A549 (cell line): Measurements from ENCODE around the gene UBQLN3. TPM values are rescaled to one million over a fixed set of nuclear protein-coding genes. Genes with fewer than 3 reads are reported as not detected.

Experiments
- ATAC-seq, 2 experiments: fragments of 200-7000 bp in 1 of 2; fragments of >200 bp in 1 of 2; cut with Nextera tagmentation in 1 of 2; cut with Tn5 transposase in 1 of 2; 3 replicates each; pipeline versions ENCODE4 v1.8.0 to v1.9.1; 2018 to 2020; ENCODE audit warnings: mild to moderate bottlenecking in 1 of 2, moderate library complexity in 1 of 2
- CTCF ChIA-PET: fragments of 300-600 bp; sonication (Branson Sonifier 250); formaldehyde crosslinking; extraction: SDS; loops from one replicate; lab custom pipeline; 2021; ENCODE audit warnings: antibody characterized with exemption, inconsistent platforms; lab: Yijun Ruan, JAX
- POLR2A ChIA-PET: fragments of 350-600 bp; formaldehyde crosslinking; extraction: SDS; loops from one replicate; lab custom pipeline; 2021; ENCODE audit warnings: antibody characterized with exemption, inconsistent platforms; lab: Yijun Ruan, JAX
- DNase-seq, 2 experiments: peaks; one replicate each; pipeline versions ENCODE4 v3.0.0 to v3.0.0-alpha.2; 2011 to 2016; ENCODE audit warnings: low read depth in 1 of 2, low spot score in 1 of 2
- FAIRE-seq: peaks from 2 replicates; lab custom pipeline; 2011; peaks lifted over from hg19 to GRCh38; lab: Jason Lieb, UNC
- H3K27ac ChIP-seq, 2 experiments: fragments of >200 bp; sonication (Bioruptor Twin); formaldehyde crosslinking; 3 replicates each; pipeline ENCODE4 v1.5.1; 2016 to 2017
- H3K4me1 ChIP-seq: fragments of >200 bp; sonication (Bioruptor Twin); formaldehyde crosslinking; 3 replicates; pipeline ENCODE4 v1.6.1; 2016
- H3K4me2 ChIP-seq: fragments of >200 bp; sonication (Bioruptor Twin); formaldehyde crosslinking; 3 replicates; pipeline ENCODE4 v1.6.1; 2016
- H3K4me3 ChIP-seq: fragments of >200 bp; sonication (Bioruptor Twin); formaldehyde crosslinking; 3 replicates; pipeline ENCODE4 v1.5.1; 2016
- H3K9me3 ChIP-seq: fragments of >200 bp; sonication (Bioruptor Twin); formaldehyde crosslinking; 3 replicates; pipeline ENCODE4 v1.6.1; 2016
- CBX2 ChIP-seq: fragments of 200-600 bp; sonication (generic); IDR thresholded peaks from 2 replicates; pipeline ENCODE4 v1.6.1; 2016; ENCODE audit warnings: low read depth, mild to moderate bottlenecking, borderline replicate concordance
- CBX8 ChIP-seq: fragments of 200-600 bp; sonication (generic); IDR thresholded peaks from 2 replicates; pipeline ENCODE4 v1.6.1; 2016
- CHD2 ChIP-seq: fragments of 150-350 bp; IDR thresholded peaks from 2 replicates; pipeline ENCODE4 v1.6.1; 2014; ENCODE audit warnings: low read length; ENCODE audit not compliant: partially characterized antibody
- CHD4 ChIP-seq: fragments of 200-600 bp; sonication (generic); IDR thresholded peaks from 2 replicates; pipeline ENCODE4 v1.6.1; 2016; ENCODE audit warnings: antibody characterized with exemption, mild to moderate bottlenecking, borderline replicate concordance
- CTCF ChIP-seq: fragments of >200 bp; sonication (Bioruptor Twin); formaldehyde crosslinking; IDR thresholded peaks from 3 replicates; pipeline ENCODE4 v1.5.1; 2016
- ELK1 ChIP-seq: fragments of 150-350 bp; IDR thresholded peaks from 2 replicates; pipeline ENCODE4 v1.6.1; 2014; ENCODE audit warnings: low read depth, mild to moderate bottlenecking, low read length
- FOSL2 ChIP-seq, 2 experiments: fragments of 450-650 bp in 1 of 2; fragments of >200 bp in 1 of 2; sonication (Bioruptor Twin) in 1 of 2; formaldehyde crosslinking; IDR thresholded peaks; 2 replicates each; pipeline versions ENCODE4 v1.5.0 to v1.6.1; 2016 to 2020; ENCODE audit warnings: mild to moderate bottlenecking in 1 of 2, moderate library complexity in 1 of 2
- HES2 ChIP-seq: fragments of >200 bp; sonication (Bioruptor Twin); formaldehyde crosslinking; IDR thresholded peaks from 2 replicates; pipeline ENCODE4 v1.6.1; 2016
- HEYL ChIP-seq: fragments of 250-450 bp; sonication (Bioruptor Pico); IDR thresholded peaks from 2 replicates; pipeline ENCODE4 v1.8.0; 2021; ENCODE audit warnings: mild to moderate bottlenecking, moderate library complexity
- HMGXB4 ChIP-seq: fragments of 250-450 bp; sonication (Bioruptor Pico); IDR thresholded peaks from 2 replicates; pipeline ENCODE4 v1.5.0; 2021; ENCODE audit warnings: mild to moderate bottlenecking, moderate library complexity, borderline replicate concordance
- JUNB ChIP-seq: fragments of >200 bp; sonication (Bioruptor Twin); formaldehyde crosslinking; IDR thresholded peaks from 2 replicates; pipeline ENCODE4 v1.6.1; 2016
- KDM1A ChIP-seq: fragments of 200-600 bp; sonication (generic); IDR thresholded peaks from 2 replicates; pipeline ENCODE4 v1.6.1; 2016; ENCODE audit warnings: low read depth, mild to moderate bottlenecking
- MAFK ChIP-seq: fragments of 450-650 bp; IDR thresholded peaks from 2 replicates; pipeline ENCODE4 v1.6.1; 2014; ENCODE audit not compliant: partially characterized antibody
- MYC ChIP-seq: IDR thresholded peaks from 2 replicates; pipeline ENCODE4 v1.6.1; 2012; ENCODE audit warnings: mild to moderate bottlenecking, inconsistent platforms, low read length, improper control_type of control experiment, borderline replicate concordance
- NFE2L2 ChIP-seq: fragments of 150-350 bp; conservative IDR thresholded peaks from 2 replicates; pipeline ENCODE4 v1.6.1; 2014; ENCODE audit warnings: low read length
- NPAS2 ChIP-seq: fragments of 250-450 bp; sonication (Bioruptor Pico); IDR thresholded peaks from 2 replicates; pipeline ENCODE4 v1.8.0; 2022; ENCODE audit warnings: mild to moderate bottlenecking, moderate library complexity, borderline replicate concordance
- NR3C1 ChIP-seq: fragments of >200 bp; sonication (Bioruptor Twin); formaldehyde crosslinking; IDR thresholded peaks from 3 replicates; pipeline ENCODE4 v1.6.1; 2017
- PBX3 ChIP-seq: IDR thresholded peaks from 2 replicates; pipeline ENCODE4 v1.6.1; 2012
- PHF8 ChIP-seq: fragments of 200-600 bp; sonication (generic); IDR thresholded peaks from 2 replicates; pipeline ENCODE4 v1.6.1; 2016; ENCODE audit warnings: low read depth, mild to moderate bottlenecking, antibody characterized with exemption, moderate library complexity, borderline replicate concordance
- RCOR1 ChIP-seq: fragments of 150-350 bp; IDR thresholded peaks from 2 replicates; pipeline ENCODE4 v1.6.1; 2014; ENCODE audit warnings: antibody characterized with exemption, low read length, low read depth
- RFX5 ChIP-seq: fragments of 450-650 bp; IDR thresholded peaks from 2 replicates; pipeline ENCODE4 v1.7.1; 2014; ENCODE audit warnings: antibody characterized with exemption, mild to moderate bottlenecking, moderate library complexity
- TFCP2L1 ChIP-seq: fragments of 250-450 bp; sonication (Bioruptor Pico); IDR thresholded peaks from 2 replicates; pipeline ENCODE4 v1.5.0; 2021; ENCODE audit warnings: mild to moderate bottlenecking
- TP53 ChIP-seq: fragments of 250-450 bp; sonication (Bioruptor Pico); IDR thresholded peaks from 2 replicates; pipeline ENCODE4 v1.5.0; 2021; ENCODE audit warnings: mild to moderate bottlenecking, moderate library complexity
- USF2 ChIP-seq: fragments of 450-650 bp; IDR thresholded peaks from 2 replicates; pipeline ENCODE4 v1.6.1; 2014; ENCODE audit warnings: antibody characterized with exemption
- ZNF302 ChIP-seq: fragments of 250-450 bp; sonication (Bioruptor Pico); IDR thresholded peaks from 2 replicates; pipeline ENCODE4 v1.9.0; 2021; ENCODE audit warnings: inconsistent platforms, mild to moderate bottlenecking, moderate library complexity
- ZSCAN20 ChIP-seq: fragments of 250-450 bp; sonication (Bioruptor Pico); IDR thresholded peaks from 2 replicates; pipeline ENCODE4 v1.8.0; 2022; ENCODE audit warnings: mild to moderate bottlenecking, moderate library complexity
- WGBS: methylation state at CpG from one replicate; pipeline ENCODE4 v1.1.6; 2017; ENCODE audit errors: missing lambda C conversion rate; 5-methylcytosine and 5-hydroxymethylcytosine counted together
- polyA plus RNA-seq, 4 experiments: library from polyadenylated mRNA; depleted of rRNA in 3 of 4; stranded (reverse); fragments of >200 nt; fragmentation: RNase III in 1 of 4; extraction: RNeasy Plus Mini Kit Qiagen cat#74134 plus additional on column Dnase treatment in 1 of 4; gene quantifications; 2 replicates in 3 of 4; 3 replicates in 1 of 4; pipeline ENCODE4 v1.2.3, GENCODE V29; 2011 to 2017
- TF ChIP-seq, protein P1 (sequence below): fragments of >200 bp; sonication (Bioruptor Twin); formaldehyde crosslinking; IDR thresholded peaks from 3 replicates; pipeline ENCODE4 v1.6.1; 2016

The UBQLN3 gene
- polyA plus RNA-seq, 2 of the 4 experiments (the other 2 are of a cell fraction): not detected

GRCh38 chr11:5516599-5516998 lies 6.8 kb upstream of the UBQLN3 start, which contains the start of gene UBQLNL:
UBQLNL (minus strand) TSS chr11:5516699; CDS start chr11:5516441, 258 bp downstream.
- Histone ChIP-seq H3K9me3 (no peaks in the 10 kb centered on the region), H3K27ac (no peak within 1 kb of the TSS), H3K4me2 (no peak within 1 kb of the TSS), H3K4me3 (no peak within 1 kb of the TSS), H3K4me1 (no peaks in the 10 kb centered on the region)
- ATAC-seq (no peak), DNase-seq (no peak), FAIRE-seq (no peak)
- TF ChIP-seq CBX2 (no peak), HMGXB4 (CRISPR knock-in tag) (no peak), RCOR1 (no peak), CHD2 (no peak), HEYL (no peak), FOSL2 (IDR thresholded peaks at IDR 0.05) (no peak), FOSL2 (CRISPR knock-in tag; IDR thresholded peaks at IDR 0.05) (no peak), PHF8 (no peak), KDM1A (no peak), CBX8 (no peak), NR3C1 (no peak), NFE2L2 (no peak), NPAS2 (no peak), ZSCAN20 (CRISPR knock-in tag) (no peak), CTCF (no peak)
- WGBS: 5% methylated on average over 2 of the region's 2 CpGs
- POLR2A ChIA-PET: no interaction called here
- CTCF ChIA-PET: no interaction called here

DNA sequence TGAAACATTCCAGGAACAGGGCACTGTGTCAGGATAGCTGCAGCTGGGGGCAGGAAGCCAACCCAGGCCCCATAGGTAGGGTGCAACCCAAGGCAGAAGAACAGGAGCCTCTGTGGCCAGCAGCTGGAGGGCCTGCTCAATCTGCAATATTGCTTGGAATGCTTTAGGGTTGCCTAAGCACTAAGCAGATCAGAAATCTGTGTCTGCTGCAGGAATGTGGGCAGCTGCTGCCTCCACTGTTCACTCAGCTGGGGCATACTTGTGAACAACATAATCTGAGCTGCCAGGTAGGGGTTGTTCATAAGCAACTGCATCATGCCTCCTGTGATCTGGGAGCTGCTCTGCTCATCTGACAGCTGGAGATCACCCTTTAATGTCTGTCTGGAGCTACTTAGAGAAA lies 5.1 kb upstream of the UBQLN3 start:
- DNase-seq: no peak
- Histone ChIP-seq H3K4me3 (no peak overlapping the region), H3K9me3 (no peaks in the 10 kb centered on the region), H3K4me1 (no peaks in the 10 kb centered on the region), H3K4me2 (no peak overlapping the region), H3K27ac (no peak overlapping the region)
- TF ChIP-seq KDM1A (no peak), MAFK (no peak), HEYL (no peak), PBX3 (no peak), CHD2 (no peak), JUNB (no peak), NPAS2 (no peak), USF2 (no peak), RFX5 (no peak), ZNF302 (CRISPR knock-in tag) (no peak), TFCP2L1 (CRISPR knock-in tag) (no peak), TP53 (CRISPR knock-in tag) (no peak), PHF8 (no peak), HES2 (no peak), MYC (no peak), CBX2 (no peak), CHD4 (no peak), ELK1 (no peak)
- TF ChIP-seq, protein P1, sequence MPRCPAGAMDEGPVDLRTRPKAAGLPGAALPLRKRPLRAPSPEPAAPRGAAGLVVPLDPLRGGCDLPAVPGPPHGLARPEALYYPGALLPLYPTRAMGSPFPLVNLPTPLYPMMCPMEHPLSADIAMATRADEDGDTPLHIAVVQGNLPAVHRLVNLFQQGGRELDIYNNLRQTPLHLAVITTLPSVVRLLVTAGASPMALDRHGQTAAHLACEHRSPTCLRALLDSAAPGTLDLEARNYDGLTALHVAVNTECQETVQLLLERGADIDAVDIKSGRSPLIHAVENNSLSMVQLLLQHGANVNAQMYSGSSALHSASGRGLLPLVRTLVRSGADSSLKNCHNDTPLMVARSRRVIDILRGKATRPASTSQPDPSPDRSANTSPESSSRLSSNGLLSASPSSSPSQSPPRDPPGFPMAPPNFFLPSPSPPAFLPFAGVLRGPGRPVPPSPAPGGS: no peak
- ChIA-PET CTCF (interaction anchor here (0.6 kb wide), 1 partner anchor 39 kb away, joined by 3 read pairs; no protein-coding TSS in a partner anchor), POLR2A (no interaction called here)
- FAIRE-seq: no peak
- ATAC-seq: no peak
